ENCODE data around the gene COMT. TPM values are rescaled to one million over a fixed set of nuclear protein-coding genes. Genes with fewer than 3 reads are reported as not detected.
A peak's percentile ranks its signal among the peaks of the same experiment; 100 is the strongest.

COMT gene
- total RNA-seq, 1 donor from 2014 or later: 1.3 TPM

GRCh38 chr22:19972251-19972650 lies 30.7 kb downstream of the COMT start:
- peaks cover 8% of the 10 kb centered on the region for H3F3A ChIP-seq (ENCODE audit: low read depth)
- peaks cover 4% of the 10 kb centered on the region for H3K36me3 Mint-ChIP-seq
- no peak for DNase-seq (ENCODE audit: low spot score)

GRCh38 chr22:19972652-19973550 lies 31.3 kb downstream of the COMT start:
- no peaks in the 10 kb centered on the region for H3K9me3 ChIP-seq (ENCODE audit: low read depth)
- H4K20me1 ChIP-seq (ENCODE audit: low read depth): peaks cover 28% of the 10 kb centered on the region
- peaks cover 10% of the 10 kb centered on the region for H3K4me1 ChIP-seq
- H3K4me3 ChIP-seq: no peak overlapping the region
- Mint-ChIP-seq H3K36me3 (peaks cover 4% of the 10 kb centered on the region), H3K4me3 (no peak overlapping the region), H3K27me3 (ENCODE audit: insufficient read depth, low read depth) (peaks cover 5% of the 10 kb centered on the region), H3K9me3 (no peaks in the 10 kb centered on the region), H3K27ac (no peak overlapping the region), H3K4me1 (peaks cover 29% of the 10 kb centered on the region)
- H3K79me2 ChIP-seq (ENCODE audit: low read depth): no peaks in the 10 kb centered on the region
- no peak for TF ChIP-seq EZH2 (IDR thresholded peaks at IDR 0.05)
- TF ChIP-seq CTCF (IDR thresholded peaks at IDR 0.05): no peak
- no peak for TF ChIP-seq EZH2phosphoT487 (IDR thresholded peaks at IDR 0.05)
- H3K27me3 ChIP-seq: no peaks in the 10 kb centered on the region
- no peak overlapping the region for H3K4me2 ChIP-seq
- H3K9ac ChIP-seq: no peak overlapping the region
- no peak overlapping the region for H3K27ac ChIP-seq
- peaks cover 3% of the 10 kb centered on the region for H3F3A ChIP-seq (ENCODE audit: low read depth)
- DNase-seq (ENCODE audit: low spot score): no peak
- H2AFZ ChIP-seq (replicated peaks): no peak overlapping the region
- H3K36me3 ChIP-seq: no peaks in the 10 kb centered on the region

More at GRCh38 chr22:19972251-19972650, 30.7 kb downstream of the COMT start:
- no peak overlapping the region for H3K4me2 ChIP-seq
- no peaks in the 10 kb centered on the region for H3K9me3 ChIP-seq (ENCODE audit: low read depth)
- H3K4me3 ChIP-seq: no peak overlapping the region
- no peak for TF ChIP-seq EZH2phosphoT487 (IDR thresholded peaks at IDR 0.05)
- H3K9ac ChIP-seq: no peak overlapping the region
- Mint-ChIP-seq H3K4me1 (peaks cover 35% of the 10 kb centered on the region), H3K9me3 (no peaks in the 10 kb centered on the region), H3K27ac (no peak overlapping the region), H3K27me3 (ENCODE audit: insufficient read depth, low read depth) (peaks cover 5% of the 10 kb centered on the region), H3K4me3 (peak overlapping the region; percentile 18)
- peaks cover 28% of the 10 kb centered on the region for H4K20me1 ChIP-seq (ENCODE audit: low read depth)
- H2AFZ ChIP-seq (replicated peaks): no peak overlapping the region
- no peak overlapping the region for H3K27ac ChIP-seq
- H3K27me3 ChIP-seq: no peaks in the 10 kb centered on the region
- no peaks in the 10 kb centered on the region for H3K79me2 ChIP-seq (ENCODE audit: low read depth)
- H3K36me3 ChIP-seq: no peaks in the 10 kb centered on the region
- peaks cover 10% of the 10 kb centered on the region for H3K4me1 ChIP-seq

- Mint-ChIP-seq H3K27ac (no peak overlapping the region), H3K36me3 (peaks cover 4% of the 10 kb centered on the region), H3K4me1 (peaks cover 29% of the 10 kb centered on the region), H3K4me3 (peak overlapping the region; percentile 43), H3K9me3 (no peaks in the 10 kb centered on the region), H3K27me3 (ENCODE audit: insufficient read depth, low read depth) (peaks cover 5% of the 10 kb centered on the region)
- no peak overlapping the region for H3K4me3 ChIP-seq
- no peaks in the 10 kb centered on the region for H3K36me3 ChIP-seq
- TF ChIP-seq CTCF (IDR thresholded peaks at IDR 0.05) (no peak), EZH2phosphoT487 (IDR thresholded peaks at IDR 0.05) (no peak), EZH2 (IDR thresholded peaks at IDR 0.05) (no peak)
- peaks cover 10% of the 10 kb centered on the region for H3K4me1 ChIP-seq
- H3K4me2 ChIP-seq: no peak overlapping the region
- H3K79me2 ChIP-seq (ENCODE audit: low read depth): no peaks in the 10 kb centered on the region
- DNase-seq (ENCODE audit: low spot score): no peak
- H3F3A ChIP-seq (ENCODE audit: low read depth): peaks cover 3% of the 10 kb centered on the region
- no peaks in the 10 kb centered on the region for H3K27me3 ChIP-seq
- no peak overlapping the region for H2AFZ ChIP-seq (replicated peaks)
- H3K27ac ChIP-seq: no peak overlapping the region
- H4K20me1 ChIP-seq (ENCODE audit: low read depth): peaks cover 28% of the 10 kb centered on the region
- H3K9ac ChIP-seq: no peak overlapping the region
- no peaks in the 10 kb centered on the region for H3K9me3 ChIP-seq (ENCODE audit: low read depth)
Measured at GRCh38 chr22:19973551-19974267, 32.1 kb downstream of the COMT start.
